Lower leg skin (tissue), 4 donors: ENCODE data around the gene SPACDR. TPM values are rescaled to one million over a fixed set of nuclear protein-coding genes. Genes with fewer than 3 reads are reported as not detected.

Experiments
- DNase-seq, 2 donors: peaks; one replicate each; pipeline ENCODE4 v3.0.0-alpha.2; 2019; ENCODE audit warnings: low spot score in 2 of 2
- H3K4me3 ChIP-seq: fragments of 200-600 bp; sonication (generic); 2 replicates; pipeline ENCODE4 v1.5.1; 2017; ENCODE audit warnings: mild to moderate bottlenecking, low read depth; ENCODE audit not compliant: poor library complexity, severe bottlenecking
- CTCF ChIP-seq, 3 donors: fragments of 450-650 bp; IDR thresholded peaks; one replicate each; pipeline ENCODE4 v1.5.1; 2016; ENCODE audit warnings: antibody characterized with exemption in 3 of 3, mild to moderate bottlenecking in 3 of 3, moderate library complexity in 2 of 3
- POLR2A ChIP-seq, 2 donors: fragments of 450-650 bp; IDR thresholded peaks; one replicate each; pipeline ENCODE4 v1.6.1; 2016 to 2017; ENCODE audit warnings: antibody characterized with exemption in 2 of 2, mild to moderate bottlenecking in 1 of 2, moderate library complexity in 1 of 2
- WGBS, 2 donors: methylation state at CpG; one replicate each; pipeline ENCODE4 v1.1.5; 2018; 5-methylcytosine and 5-hydroxymethylcytosine counted together
- intact Hi-C: fragments of 100-400 bp; cut with DNase I; formaldehyde crosslinking; loops from one replicate; pipeline ENCODE4 v1.15.0; 2023; ENCODE audit warnings: low total_unique reads
- total RNA-seq, 4 donors: library from RNA; depleted of rRNA; stranded (reverse); fragments of >200 nt; gene quantifications; one replicate each; pipeline ENCODE4 v1.1.0, GENCODE V29; 2016

The SPACDR gene
- total RNA-seq, 4 donors from 2014 or later, result 0.26 to 1.5 TPM; not detected in 2

- intact Hi-C loops, result no loop called here
- TF ChIP-seq POLR2A (IDR thresholded peaks at IDR 0.05), result no peak
- TF ChIP-seq CTCF (IDR thresholded peaks at IDR 0.05), result no peak
- WGBS, 2 donors, result 11 to 22% methylated on average over 12 to 19 of the region's 30 CpGs
- DNase-seq, result no peak
- peak overlapping the region; percentile 99 for H3K4me3 ChIP-seq
These were observed 13.1 kb upstream of the SPACDR start for GRCh38 chr7:100476903-100477870.

GRCh38 chr7:100476101-100476780 is 12.2 kb upstream of the SPACDR start:
- H3K4me3 ChIP-seq, result no peak overlapping the region
- no peak for TF ChIP-seq POLR2A (IDR thresholded peaks at IDR 0.05)
- no peak for TF ChIP-seq CTCF (IDR thresholded peaks at IDR 0.05)
- DNase-seq, result no peak
- 25 to 27% methylated on average over 6 of the region's 6 CpGs for WGBS, 2 donors
- intact Hi-C loops, result no loop called here

- no peak for DNase-seq
- no peak overlapping the region for H3K4me3 ChIP-seq
- 33 to 39% methylated on average over 9 of the region's 9 CpGs for WGBS, 2 donors
- TF ChIP-seq CTCF (IDR thresholded peaks at IDR 0.05), result no peak
- TF ChIP-seq POLR2A (IDR thresholded peaks at IDR 0.05), result no peak
- intact Hi-C loops, result no loop called here
These were observed 11.5 kb upstream of the SPACDR start for GRCh38 chr7:100475549-100475948.

GRCh38 chr7:100472854-100473499 is 8.9 kb upstream of the SPACDR start:
- no peak for TF ChIP-seq CTCF (IDR thresholded peaks at IDR 0.05)
- no peak for TF ChIP-seq POLR2A (IDR thresholded peaks at IDR 0.05)
- no peak overlapping the region for H3K4me3 ChIP-seq
- no peak for DNase-seq
- intact Hi-C loops, result no loop called here
- WGBS, 2 donors, result 38 to 48% methylated on average over 14 of the region's 14 CpGs

GRCh38 chr7:100472121-100472851 is 8.2 kb upstream of the SPACDR start:
- WGBS, 2 donors, result 42 to 49% methylated on average over 16 of the region's 16 CpGs
- intact Hi-C loops, result no loop called here
- DNase-seq, result no peak

More at GRCh38 chr7:100472121-100472851, 8.2 kb upstream of the SPACDR start:
- H3K4me3 ChIP-seq, result no peak overlapping the region
- TF ChIP-seq CTCF (IDR thresholded peaks at IDR 0.05) (no peak), POLR2A (IDR thresholded peaks at IDR 0.05) (no peak)
